Measurements from ENCODE around the gene ACMSD.

DNA sequence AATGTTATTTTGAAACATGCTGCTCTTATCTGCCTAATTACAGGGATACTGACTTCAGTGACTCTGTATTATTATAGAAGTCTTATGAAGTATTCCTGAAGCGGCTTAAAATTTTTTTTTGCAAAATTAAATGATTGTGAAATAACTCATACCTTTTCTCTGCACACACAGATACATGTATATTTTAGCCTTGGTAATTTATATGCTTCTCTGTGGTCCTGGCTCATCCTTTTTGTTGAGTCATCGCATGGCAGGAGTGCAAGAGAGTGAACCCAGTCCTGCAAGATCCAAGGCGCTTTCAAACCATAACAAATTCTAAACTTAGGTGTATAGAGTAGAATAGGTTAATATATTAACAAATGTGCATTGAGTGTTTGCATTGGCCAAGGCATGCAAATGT lies 88.8 kb downstream of the ACMSD start:
- TF ChIP-seq, protein P1, sequence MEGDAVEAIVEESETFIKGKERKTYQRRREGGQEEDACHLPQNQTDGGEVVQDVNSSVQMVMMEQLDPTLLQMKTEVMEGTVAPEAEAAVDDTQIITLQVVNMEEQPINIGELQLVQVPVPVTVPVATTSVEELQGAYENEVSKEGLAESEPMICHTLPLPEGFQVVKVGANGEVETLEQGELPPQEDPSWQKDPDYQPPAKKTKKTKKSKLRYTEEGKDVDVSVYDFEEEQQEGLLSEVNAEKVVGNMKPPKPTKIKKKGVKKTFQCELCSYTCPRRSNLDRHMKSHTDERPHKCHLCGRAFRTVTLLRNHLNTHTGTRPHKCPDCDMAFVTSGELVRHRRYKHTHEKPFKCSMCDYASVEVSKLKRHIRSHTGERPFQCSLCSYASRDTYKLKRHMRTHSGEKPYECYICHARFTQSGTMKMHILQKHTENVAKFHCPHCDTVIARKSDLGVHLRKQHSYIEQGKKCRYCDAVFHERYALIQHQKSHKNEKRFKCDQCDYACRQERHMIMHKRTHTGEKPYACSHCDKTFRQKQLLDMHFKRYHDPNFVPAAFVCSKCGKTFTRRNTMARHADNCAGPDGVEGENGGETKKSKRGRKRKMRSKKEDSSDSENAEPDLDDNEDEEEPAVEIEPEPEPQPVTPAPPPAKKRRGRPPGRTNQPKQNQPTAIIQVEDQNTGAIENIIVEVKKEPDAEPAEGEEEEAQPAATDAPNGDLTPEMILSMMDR (IDR thresholded peaks at IDR 0.05), result no peak
- no peak for TF ChIP-seq POLR2A (IDR thresholded peaks at IDR 0.05)
